GM12878 (cell line): ENCODE results near the gene CROCC.

ENCODE experiments used
- ATF3 ChIP-seq: IDR thresholded peaks from 2 replicates; pipeline ENCODE4 v1.6.1; 2011; ENCODE audit warnings: low read depth, mild to moderate bottlenecking, low read length, moderate library complexity, borderline replicate concordance; ENCODE audit errors: extremely low read depth
- CTCF ChIP-seq, 3 experiments: IDR thresholded peaks in 2 of 3; conservative IDR thresholded peaks in 1 of 3; 2 replicates each; pipeline ENCODE4 v1.5.1; 2011; ENCODE audit warnings: low read depth in 3 of 3, low read length in 3 of 3, mild to moderate bottlenecking in 3 of 3, control low read depth in 2 of 3, moderate library complexity in 2 of 3, inconsistent platforms in 1 of 3, mixed read lengths in 1 of 3; ENCODE audit not compliant: control insufficient read depth in 2 of 3, insufficient read depth in 1 of 3; ENCODE audit errors: extremely low read depth in 1 of 3
- EP300 ChIP-seq, 2 experiments: fragments of 150-350 bp in 1 of 2; IDR thresholded peaks; 2 replicates each; pipeline ENCODE4 v1.6.1; 2011 to 2012; ENCODE audit warnings: low read depth in 2 of 2, low read length in 2 of 2, borderline replicate concordance in 1 of 2, improper control_type of control experiment in 1 of 2, inconsistent platforms in 1 of 2; ENCODE audit not compliant: control insufficient read depth in 1 of 2
- JUND ChIP-seq: IDR thresholded peaks from 2 replicates; pipeline ENCODE4 v1.6.1; 2012; ENCODE audit warnings: low read depth, mild to moderate bottlenecking, low read length, improper control_type of control experiment, moderate library complexity
- MYC ChIP-seq: IDR thresholded peaks from 2 replicates; pipeline ENCODE4 v1.6.1; 2011; ENCODE audit warnings: mild to moderate bottlenecking, low read length, moderate library complexity, inconsistent platforms; ENCODE audit not compliant: insufficient read depth, insufficient replicate concordance, insufficient read length, severe bottlenecking
- RB1 ChIP-seq: fragments of 450-650 bp; formaldehyde crosslinking; IDR thresholded peaks from 2 replicates; pipeline ENCODE4 v1.6.1; 2017; ENCODE audit warnings: mild to moderate bottlenecking, borderline replicate concordance

GRCh38 chr1:16983649-16984048 lies 61.9 kb downstream of the CROCC start:
- TF ChIP-seq CTCF (IDR thresholded peaks at IDR 0.05 in 2 of 3, conservative IDR thresholded peaks at IDR 0.05 in 1 of 3; ENCODE audit: control insufficient read depth in 2 of 3, extremely low read depth in 1 of 3, insufficient read depth in 1 of 3, low read depth in 3 of 3, low read length in 3 of 3) (no peak), MYC (no peak), JUND (no peak), EP300 (IDR thresholded peaks at IDR 0.05; ENCODE audit: borderline replicate concordance in 1 of 2, control insufficient read depth in 1 of 2, low read depth in 2 of 2, low read length in 2 of 2) (no peak), ATF3 (no peak), RB1 (no peak)
